Raji (cell line): ENCODE data around the gene ASTL.

Source experiments
- POLR2A ChIP-seq: IDR thresholded peaks from 2 replicates; pipeline ENCODE4 v1.6.1; 2011; ENCODE audit warnings: low read depth, low read length, control low read depth; ENCODE audit not compliant: insufficient read depth

Gene ASTL

GRCh38 chr2:96116424-96116878 lies 21.9 kb downstream of the ASTL start, which contains the start of gene ADRA2B:
Gene ADRA2B, minus strand, starts transcription at chr2:96116571. Its CDS starts 422 bp downstream, at chr2:96116149.
- no peak for TF ChIP-seq POLR2A

- TF ChIP-seq POLR2A, result no peak
Measured at GRCh38 chr2:96115631-96116423, 22.5 kb downstream of the ASTL start.

- TF ChIP-seq POLR2A, result no peak
Measured at GRCh38 chr2:96114903-96115581, 23.3 kb downstream of the ASTL start.

DNA sequence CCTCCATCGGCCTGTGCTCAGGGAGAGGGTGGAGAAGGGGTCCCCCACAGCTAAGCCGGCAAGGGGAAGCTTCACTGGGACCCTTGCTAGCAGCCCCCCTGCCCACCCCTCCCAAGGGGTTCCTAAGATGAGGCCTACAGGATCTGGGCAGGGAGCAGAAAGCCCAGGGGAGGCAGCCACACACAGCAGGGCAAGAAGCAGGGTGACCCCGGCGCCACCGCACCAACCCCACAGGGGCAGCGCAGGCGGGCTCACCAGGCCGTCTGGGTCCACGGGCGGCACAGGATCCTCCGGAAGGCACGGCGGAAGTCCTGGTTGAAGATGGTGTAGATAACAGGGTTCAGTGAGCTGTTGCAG lies 23.8 kb downstream of the ASTL start:
- no peak for TF ChIP-seq POLR2A

GRCh38 chr2:96113951-96114350 lies 24.4 kb downstream of the ASTL start:
- no peak for TF ChIP-seq POLR2A

GRCh38 chr2:96113367-96113677 lies 25.0 kb downstream of the ASTL start:
- no peak for TF ChIP-seq POLR2A

DNA sequence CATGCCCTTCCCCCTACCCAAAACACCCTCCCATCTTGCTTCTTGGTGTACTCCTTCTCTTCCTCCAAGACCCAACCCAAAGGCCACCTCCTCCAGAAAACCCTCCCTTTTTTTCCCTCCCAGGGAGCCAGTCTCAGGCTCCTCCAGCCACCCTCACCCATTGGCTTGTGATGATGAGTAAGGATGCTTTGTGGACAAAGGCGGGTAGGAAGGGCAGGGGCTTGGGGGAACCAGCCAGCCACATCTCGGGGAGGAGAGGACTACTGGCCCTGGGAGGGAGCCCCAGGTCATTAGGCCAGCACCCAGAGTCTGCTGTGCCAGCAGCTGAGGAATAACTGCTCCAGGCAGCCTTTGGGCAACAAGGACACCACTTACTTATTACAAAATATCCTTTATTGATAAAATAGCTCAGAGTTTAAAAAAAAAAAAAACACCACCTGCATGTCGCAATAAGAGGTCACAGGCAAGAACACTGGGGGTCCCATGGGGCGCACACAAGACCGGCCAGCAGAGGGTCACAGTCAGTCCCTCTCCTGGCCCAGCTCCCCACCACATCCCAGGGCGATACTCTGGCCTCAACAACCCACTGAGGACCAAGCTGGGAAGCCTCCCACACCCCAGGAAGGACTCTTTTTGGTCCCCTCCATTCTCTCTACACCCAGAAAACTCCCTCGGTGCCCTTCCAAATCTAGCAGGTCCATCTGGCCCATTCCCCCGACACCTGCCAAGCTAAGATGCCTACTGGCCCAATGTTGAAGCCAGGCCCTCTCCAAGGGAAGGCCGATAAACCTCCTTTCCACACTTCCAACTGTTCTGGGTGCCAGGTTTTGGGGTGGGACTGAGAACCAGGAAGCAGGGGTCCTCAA lies 25.6 kb downstream of the ASTL start:
- TF ChIP-seq POLR2A, result no peak

DNA sequence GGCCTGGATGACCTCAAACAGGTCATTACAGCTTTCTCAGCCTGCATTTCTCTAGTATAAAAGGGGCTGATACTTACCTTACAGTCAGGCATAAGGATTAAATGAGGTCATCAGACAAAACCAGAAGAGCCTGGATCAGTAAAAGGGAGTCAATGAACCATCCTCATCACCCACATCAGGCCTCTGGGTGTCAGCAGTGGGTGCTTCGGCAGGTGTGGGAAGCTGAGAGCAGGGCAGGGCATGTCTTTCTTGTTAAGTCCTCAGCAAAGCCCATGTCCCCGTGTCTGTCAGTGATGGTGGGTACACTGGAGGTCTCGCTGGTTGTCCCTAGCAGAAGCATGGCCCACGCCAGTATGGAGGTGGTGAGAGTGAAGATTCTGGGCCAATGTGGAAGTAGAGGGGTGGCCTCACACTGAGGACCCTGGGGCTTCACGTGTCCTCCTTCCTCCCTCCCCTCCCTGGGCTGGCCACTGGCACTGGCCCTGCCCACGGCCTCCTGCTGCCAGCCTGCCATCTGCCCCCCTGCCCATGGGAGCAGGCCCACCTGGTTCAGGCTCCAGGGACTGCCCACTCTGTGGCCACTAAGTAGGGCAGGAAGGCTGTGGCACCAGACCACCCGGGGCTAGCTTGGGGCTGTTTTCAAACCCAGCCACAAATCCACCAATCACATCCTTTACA lies 26.3 kb downstream of the ASTL start:
- TF ChIP-seq POLR2A, result no peak

GRCh38 chr2:96111257-96111640 lies 27.1 kb downstream of the ASTL start:
- TF ChIP-seq POLR2A, result no peak

DNA sequence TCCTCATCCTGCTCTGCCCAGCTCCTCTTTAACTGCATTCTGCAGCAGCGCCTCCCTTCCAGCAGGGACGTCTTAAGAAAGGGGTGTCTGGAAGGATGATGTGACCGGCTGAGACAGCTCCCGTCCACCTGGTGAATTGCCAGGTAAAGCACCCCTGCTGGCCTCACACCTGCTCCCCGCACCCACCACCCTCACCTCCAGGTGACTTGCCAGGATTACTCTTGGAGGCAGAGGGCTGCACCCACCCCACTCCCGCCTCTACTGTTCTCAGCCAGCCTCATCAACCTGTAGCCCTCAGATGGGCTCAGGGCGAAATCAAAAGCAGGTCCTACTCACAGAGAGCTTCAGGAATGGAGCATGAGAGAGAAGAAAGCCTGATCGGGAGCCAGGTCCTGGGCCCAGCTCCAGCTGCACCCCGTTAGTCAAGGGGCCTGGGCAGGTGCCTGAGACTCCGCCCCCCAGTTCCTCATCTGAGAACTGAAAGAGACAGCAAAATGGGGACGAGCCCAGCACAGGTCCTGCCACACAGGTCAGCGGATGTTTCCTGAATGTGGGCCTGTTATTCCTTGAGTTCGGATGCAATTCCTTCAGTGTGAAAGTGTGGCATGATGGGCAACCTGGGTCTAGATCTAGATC lies 27.6 kb downstream of the ASTL start:
- no peak for TF ChIP-seq POLR2A

DNA sequence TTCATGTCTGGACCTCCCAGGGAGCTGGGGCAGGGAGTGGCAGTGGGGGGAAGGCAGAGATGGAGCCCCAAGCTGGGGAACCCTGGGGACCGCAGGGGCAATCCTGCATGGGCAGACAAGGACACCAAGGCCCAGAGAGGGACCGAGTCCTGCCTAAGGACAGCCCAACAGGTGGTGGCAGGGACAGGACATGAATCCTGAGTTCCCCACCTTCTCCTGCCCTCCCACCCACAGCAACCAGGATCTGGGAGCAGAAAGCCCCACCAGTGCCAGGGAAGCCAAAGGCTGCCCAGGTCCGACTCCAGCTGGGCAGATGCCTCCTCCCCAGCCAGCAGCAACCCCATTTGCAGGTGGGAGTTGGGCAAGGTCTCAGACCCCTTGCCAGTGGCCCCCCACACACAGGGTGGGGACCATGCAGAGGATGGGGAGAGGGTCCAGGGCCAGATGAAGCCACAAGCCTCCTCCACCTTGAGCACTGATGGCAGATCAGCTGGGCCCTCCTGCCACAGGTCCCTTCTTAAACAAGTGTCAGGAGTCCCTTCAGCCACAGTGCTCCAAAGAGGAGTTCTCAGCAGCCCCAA lies 28.3 kb downstream of the ASTL start:
- TF ChIP-seq POLR2A, result no peak

DNA sequence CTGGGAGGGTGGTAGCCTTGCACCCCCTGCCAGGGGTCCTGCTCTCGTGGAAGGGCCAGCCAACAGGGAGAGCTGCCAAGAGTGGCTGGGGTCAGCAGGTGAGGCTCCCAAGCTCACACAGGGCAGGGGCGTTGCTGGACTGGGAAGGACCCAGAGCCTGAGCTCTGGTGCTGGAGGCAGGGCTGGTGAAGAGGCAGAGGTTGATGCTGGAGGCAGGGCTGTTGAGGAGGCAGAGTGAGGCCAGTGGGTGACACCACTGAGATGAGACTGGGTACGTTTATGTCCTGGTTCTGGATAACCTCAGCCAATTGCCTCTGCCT lies 29.0 kb downstream of the ASTL start:
- TF ChIP-seq POLR2A, result no peak

- no peak for TF ChIP-seq POLR2A
Measured at GRCh38 chr2:96108541-96109360, 29.6 kb downstream of the ASTL start.

- TF ChIP-seq POLR2A, result no peak
Measured at GRCh38 chr2:96108151-96108540, 30.2 kb downstream of the ASTL start.
